SK-N-SH (cell line): ENCODE data around the gene TUT1. TPM values are rescaled to one million over a fixed set of nuclear protein-coding genes. Genes with fewer than 3 reads are reported as not detected.

Experiments
- CTCF ChIA-PET: fragments of 300-600, 350-600 bp; formaldehyde crosslinking; extraction: SDS; loops from one replicate; lab custom pipeline; 2021; lab: Yijun Ruan, JAX
- POLR2A ChIA-PET: fragments of 350-600 bp; sonication (Branson Sonifier 250); formaldehyde crosslinking; extraction: SDS; loops from one replicate; lab custom pipeline; 2020; ENCODE audit warnings: antibody characterized with exemption, inconsistent platforms; lab: Yijun Ruan, JAX
- DNase-seq: peaks from one replicate; pipeline ENCODE4 v3.0.0; 2012
- H2AFZ ChIP-seq: fragments of 200-600 bp; sonication (generic); 2 replicates; pipeline ENCODE4 v1.8.1; 2016; ENCODE audit warnings: antibody characterized with exemption, mild to moderate bottlenecking, low read depth
- H3F3A ChIP-seq: fragments of 200-600 bp; sonication (generic); replicated peaks from 2 replicates; pipeline ENCODE3; 2016; ENCODE audit warnings: antibody characterized with exemption, mild to moderate bottlenecking; ENCODE audit not compliant: insufficient read depth
- H3K27ac ChIP-seq, 2 experiments: fragments of 200-500 bp in 1 of 2; fragments of 200-600 bp in 1 of 2; sonication (Bioruptor generic) in 1 of 2; sonication (generic), shearing (Covaris generic) in 1 of 2; 2 replicates each; pipeline versions ENCODE4 v1.5.1 to v1.6.1; 2014 to 2016; ENCODE audit warnings: low read depth in 2 of 2, inconsistent platforms in 1 of 2, low read length in 1 of 2, mild to moderate bottlenecking in 1 of 2, mixed read lengths in 1 of 2
- H3K27me3 ChIP-seq: fragments of 200-600 bp; sonication (generic), shearing (Covaris generic); 2 replicates; pipeline ENCODE4 v1.6.1; 2016; ENCODE audit warnings: mixed run types; ENCODE audit not compliant: insufficient read depth
- H3K36me3 ChIP-seq, 2 experiments: fragments of 200-500 bp in 1 of 2; fragments of 200-600 bp in 1 of 2; sonication (Bioruptor generic) in 1 of 2; sonication (generic) in 1 of 2; replicated peaks in 1 of 2; 2 replicates each; pipeline versions ENCODE3 to v1.5.1; 2014 to 2016; ENCODE audit warnings: low read length in 1 of 2, mild to moderate bottlenecking in 1 of 2; ENCODE audit not compliant: insufficient read depth in 2 of 2, control insufficient read depth in 1 of 2
- H3K4me1 ChIP-seq, 2 experiments: fragments of 200-500 bp in 1 of 2; fragments of 200-600 bp in 1 of 2; sonication (Bioruptor generic) in 1 of 2; sonication (generic), shearing (Covaris generic) in 1 of 2; 2 replicates each; pipeline versions ENCODE4 v1.5.1 to v1.6.1; 2014 to 2016; ENCODE audit warnings: low read depth in 1 of 2, low read length in 1 of 2, mixed run types in 1 of 2; ENCODE audit not compliant: insufficient read depth in 2 of 2, control insufficient read depth in 1 of 2
- H3K4me2 ChIP-seq: fragments of 200-600 bp; sonication (generic), shearing (Covaris generic); 2 replicates; pipeline ENCODE4 v1.6.1; 2017; ENCODE audit warnings: mixed run types
- H3K4me3 ChIP-seq, 2 experiments: fragments of 200-500 bp in 1 of 2; fragments of 200-600 bp in 1 of 2; sonication (Bioruptor generic) in 1 of 2; sonication (generic), shearing (Covaris generic) in 1 of 2; 2 replicates each; pipeline versions ENCODE4 v1.5.1 to v1.8.1; 2014 to 2016; ENCODE audit warnings: low read depth in 2 of 2, inconsistent platforms in 1 of 2, low read length in 1 of 2, mild to moderate bottlenecking in 1 of 2, mixed read lengths in 1 of 2, moderate library complexity in 1 of 2
- H3K79me2 ChIP-seq: fragments of 200-600 bp; sonication (generic); 2 replicates; pipeline ENCODE4 v1.8.1; 2017; ENCODE audit warnings: mild to moderate bottlenecking; ENCODE audit not compliant: insufficient read depth
- H3K9ac ChIP-seq: fragments of 200-600 bp; sonication (generic); 2 replicates; pipeline ENCODE4 v1.6.1; 2017; ENCODE audit warnings: mixed run types
- H3K9me2 ChIP-seq: fragments of 200-600 bp; sonication (generic); 2 replicates; pipeline ENCODE4 v1.6.1; 2017; ENCODE audit warnings: mixed run types
- H3K9me3 ChIP-seq: fragments of 200-600 bp; sonication (generic); 2 replicates; pipeline ENCODE4 v1.6.1; 2017; ENCODE audit warnings: mixed run types, mild to moderate bottlenecking, moderate library complexity
- H4K20me1 ChIP-seq: fragments of 200-600 bp; sonication (generic); 2 replicates; pipeline ENCODE4 v1.6.1; 2017; ENCODE audit warnings: mild to moderate bottlenecking, mixed run types; ENCODE audit not compliant: insufficient read depth
- ELF1 ChIP-seq: IDR thresholded peaks from 2 replicates; pipeline ENCODE4 v1.4.0; 2012
- EZH2phosphoT487 ChIP-seq: fragments of 200-600 bp; sonication (generic); IDR thresholded peaks from 2 replicates; pipeline ENCODE4 v1.6.1; 2017; ENCODE audit warnings: low read depth, mixed run types, mild to moderate bottlenecking, antibody characterized with exemption, moderate library complexity, borderline replicate concordance
- FOSL2 ChIP-seq: IDR thresholded peaks from 2 replicates; pipeline ENCODE4 v1.4.0; 2012; ENCODE audit warnings: low read depth, mild to moderate bottlenecking, moderate library complexity, borderline replicate concordance
- FOXJ3 ChIP-seq: sonication (generic); formaldehyde crosslinking; IDR thresholded peaks from 2 replicates; pipeline ENCODE4 v1.5.1; 2020; ENCODE audit warnings: mild to moderate bottlenecking, missing genetic modification reagents
- GABPA ChIP-seq: IDR thresholded peaks from 2 replicates; pipeline ENCODE4 v1.4.0; 2012; ENCODE audit warnings: low read depth, mild to moderate bottlenecking
- MEF2A ChIP-seq: IDR thresholded peaks from 2 replicates; pipeline ENCODE4 v1.4.0; 2012; ENCODE audit warnings: low read depth, borderline replicate concordance
- MXI1 ChIP-seq: IDR thresholded peaks from 2 replicates; pipeline ENCODE4 v1.6.1; 2012; ENCODE audit warnings: mild to moderate bottlenecking, low read depth, low read length, improper control_type of control experiment
- NFIC ChIP-seq: IDR thresholded peaks from 2 replicates; pipeline ENCODE4 v1.4.0; 2012; ENCODE audit warnings: borderline replicate concordance
- POLR2AphosphoS5 ChIP-seq: IDR thresholded peaks from 2 replicates; pipeline ENCODE4 v1.6.1; 2012; ENCODE audit warnings: low read depth, low read length
- RCOR1 ChIP-seq: fragments of 150-350 bp; IDR thresholded peaks from 2 replicates; pipeline ENCODE4 v1.6.1; 2017; ENCODE audit warnings: antibody characterized with exemption, low read length
- RFX5 ChIP-seq: IDR thresholded peaks from 2 replicates; pipeline ENCODE4 v1.6.1; 2012; ENCODE audit warnings: mild to moderate bottlenecking, improper control_type of control experiment, low read length
- RXRA ChIP-seq: IDR thresholded peaks from 2 replicates; pipeline ENCODE4 v1.4.0; 2012; ENCODE audit warnings: low read depth, mild to moderate bottlenecking, borderline replicate concordance
- SIN3A ChIP-seq: IDR thresholded peaks from 2 replicates; pipeline ENCODE4 v1.6.1; 2012; ENCODE audit warnings: low read depth, mild to moderate bottlenecking, low read length, moderate library complexity, borderline replicate concordance
- SMC3 ChIP-seq: IDR thresholded peaks from 2 replicates; pipeline ENCODE4 v1.6.1; 2012; ENCODE audit warnings: low read depth, low read length, improper control_type of control experiment
- TAF1 ChIP-seq: IDR thresholded peaks from 2 replicates; pipeline ENCODE4 v1.6.1; 2012; ENCODE audit warnings: low read depth, mild to moderate bottlenecking, low read length, moderate library complexity, borderline replicate concordance
- TCF12 ChIP-seq: IDR thresholded peaks from 2 replicates; pipeline ENCODE4 v1.4.0; 2012
- WGBS: methylation state at CpG from one replicate; pipeline ENCODE4 v1.1.6; 2017; ENCODE audit warnings: low lambda C conversion rate; 5-methylcytosine and 5-hydroxymethylcytosine counted together
- polyA plus RNA-seq, 3 experiments: library from polyadenylated mRNA; depleted of rRNA; stranded (reverse); fragments of >200 nt; gene quantifications; 2 replicates each; pipeline ENCODE4 v1.2.3, GENCODE V29; 2012
- TF ChIP-seq, protein P1 (sequence below): IDR thresholded peaks from 2 replicates; pipeline ENCODE4 v1.6.1; 2012; ENCODE audit warnings: mild to moderate bottlenecking, low read depth, low read length, moderate library complexity
- TF ChIP-seq, protein P2 (sequence below): fragments of 150-350 bp; IDR thresholded peaks from 2 replicates; pipeline ENCODE4 v1.6.1; 2016; ENCODE audit warnings: mild to moderate bottlenecking, low read depth, low read length
- TF ChIP-seq, protein P3 (sequence below): fragments of 200-600 bp; sonication (generic); IDR thresholded peaks from 2 replicates; pipeline ENCODE4 v1.6.1; 2017; ENCODE audit warnings: antibody characterized with exemption, mild to moderate bottlenecking, moderate library complexity
- TF ChIP-seq, protein P4 (sequence below): fragments of 150-350 bp; IDR thresholded peaks from 2 replicates; pipeline ENCODE4 v1.6.1; 2017; ENCODE audit warnings: antibody characterized with exemption, low read length, low read depth, borderline replicate concordance

TUT1 gene
- polyA plus RNA-seq, 1 of the 3 experiments (the other 2 are of a cell fraction), result 27.3 TPM

DNA sequence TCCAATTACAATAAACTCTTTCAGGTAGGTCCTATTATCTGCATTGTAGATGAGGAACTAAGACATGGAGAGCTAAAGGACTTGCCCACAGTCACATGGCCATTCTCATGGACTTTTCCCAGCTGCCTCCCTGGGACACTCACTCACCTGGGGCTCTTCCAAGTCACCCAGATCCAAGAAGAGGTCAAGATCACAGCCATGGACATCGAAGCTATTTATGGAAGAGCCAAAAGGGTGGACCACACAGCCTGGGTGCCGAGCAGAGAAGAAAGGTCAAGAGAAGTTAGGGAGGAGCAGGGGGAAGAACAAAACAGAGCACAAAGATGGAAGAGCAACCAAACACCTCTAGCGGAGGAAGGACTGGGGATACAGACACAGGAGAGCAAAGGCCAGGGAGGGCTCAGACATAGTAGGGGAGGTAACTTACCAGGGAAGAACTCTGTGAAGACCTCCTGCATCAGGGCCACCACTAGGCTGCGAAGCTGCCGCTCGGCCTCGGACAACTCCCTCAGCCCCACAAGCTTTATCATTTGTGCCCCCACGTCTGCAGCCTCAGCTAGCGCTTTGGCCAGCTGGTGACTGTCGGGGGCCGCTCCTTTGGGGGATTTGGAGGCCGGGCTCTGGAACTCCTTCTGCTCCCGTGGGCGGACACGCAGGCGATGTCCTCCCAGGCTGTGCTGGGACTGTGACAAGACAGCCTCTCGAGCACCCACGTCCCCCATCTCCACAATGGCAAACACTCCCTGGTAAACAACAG, 10.2 kb downstream of the TUT1 start:
- Histone ChIP-seq H3K27me3 (no peaks in the 10 kb centered on the region), H3K9me3 (no peaks in the 10 kb centered on the region), H3K4me1 (no peaks in the 10 kb centered on the region), H3K36me3 (peaks cover 44 to 46% of the 10 kb centered on the region in 2 experiments), H3K27ac (no peak overlapping the region), H3K4me2 (no peak overlapping the region), H2AFZ (no peak overlapping the region), H3K9me2 (no peaks in the 10 kb centered on the region), H4K20me1 (no peaks in the 10 kb centered on the region)
- CTCF ChIA-PET, result interaction anchor here (1.0 to 1.1 kb wide), 2 partner anchors 9 to 113 kb away, joined by 3 read pairs; no protein-coding TSS in a partner anchor
- POLR2A ChIA-PET, result interaction anchor here (2.0 kb wide), 1 partner anchor 11 kb away, joined by 6 read pairs; the partner anchor contains the start of gene TUT1
- TF ChIP-seq, protein P1, sequence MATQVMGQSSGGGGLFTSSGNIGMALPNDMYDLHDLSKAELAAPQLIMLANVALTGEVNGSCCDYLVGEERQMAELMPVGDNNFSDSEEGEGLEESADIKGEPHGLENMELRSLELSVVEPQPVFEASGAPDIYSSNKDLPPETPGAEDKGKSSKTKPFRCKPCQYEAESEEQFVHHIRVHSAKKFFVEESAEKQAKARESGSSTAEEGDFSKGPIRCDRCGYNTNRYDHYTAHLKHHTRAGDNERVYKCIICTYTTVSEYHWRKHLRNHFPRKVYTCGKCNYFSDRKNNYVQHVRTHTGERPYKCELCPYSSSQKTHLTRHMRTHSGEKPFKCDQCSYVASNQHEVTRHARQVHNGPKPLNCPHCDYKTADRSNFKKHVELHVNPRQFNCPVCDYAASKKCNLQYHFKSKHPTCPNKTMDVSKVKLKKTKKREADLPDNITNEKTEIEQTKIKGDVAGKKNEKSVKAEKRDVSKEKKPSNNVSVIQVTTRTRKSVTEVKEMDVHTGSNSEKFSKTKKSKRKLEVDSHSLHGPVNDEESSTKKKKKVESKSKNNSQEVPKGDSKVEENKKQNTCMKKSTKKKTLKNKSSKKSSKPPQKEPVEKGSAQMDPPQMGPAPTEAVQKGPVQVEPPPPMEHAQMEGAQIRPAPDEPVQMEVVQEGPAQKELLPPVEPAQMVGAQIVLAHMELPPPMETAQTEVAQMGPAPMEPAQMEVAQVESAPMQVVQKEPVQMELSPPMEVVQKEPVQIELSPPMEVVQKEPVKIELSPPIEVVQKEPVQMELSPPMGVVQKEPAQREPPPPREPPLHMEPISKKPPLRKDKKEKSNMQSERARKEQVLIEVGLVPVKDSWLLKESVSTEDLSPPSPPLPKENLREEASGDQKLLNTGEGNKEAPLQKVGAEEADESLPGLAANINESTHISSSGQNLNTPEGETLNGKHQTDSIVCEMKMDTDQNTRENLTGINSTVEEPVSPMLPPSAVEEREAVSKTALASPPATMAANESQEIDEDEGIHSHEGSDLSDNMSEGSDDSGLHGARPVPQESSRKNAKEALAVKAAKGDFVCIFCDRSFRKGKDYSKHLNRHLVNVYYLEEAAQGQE, result no peak
- no peak for TF ChIP-seq POLR2AphosphoS5
- TF ChIP-seq TCF12, result no peak
- no peak for TF ChIP-seq SIN3A
- no peak for TF ChIP-seq RXRA
- no peak for TF ChIP-seq NFIC
- no peak for TF ChIP-seq MEF2A
- no peak for TF ChIP-seq RFX5
- no peak for TF ChIP-seq FOSL2
- no peak for TF ChIP-seq MXI1
- no peak for TF ChIP-seq ELF1
- no peak for TF ChIP-seq EZH2phosphoT487
- TF ChIP-seq SMC3, result no peak
- TF ChIP-seq, all 33 proteins: peak for 0
- WGBS, result 96% methylated on average over 12 of the region's 18 CpGs
- peaks cover 18% of the 10 kb centered on the region; the same call in 1 of the 2 replicates for H3K79me2 ChIP-seq
- no peak overlapping the region for H3K9ac ChIP-seq
- H3K4me3 ChIP-seq, result no peak overlapping the region
- DNase-seq, result no peak
- no peaks in the 10 kb centered on the region for H3F3A ChIP-seq

DNA sequence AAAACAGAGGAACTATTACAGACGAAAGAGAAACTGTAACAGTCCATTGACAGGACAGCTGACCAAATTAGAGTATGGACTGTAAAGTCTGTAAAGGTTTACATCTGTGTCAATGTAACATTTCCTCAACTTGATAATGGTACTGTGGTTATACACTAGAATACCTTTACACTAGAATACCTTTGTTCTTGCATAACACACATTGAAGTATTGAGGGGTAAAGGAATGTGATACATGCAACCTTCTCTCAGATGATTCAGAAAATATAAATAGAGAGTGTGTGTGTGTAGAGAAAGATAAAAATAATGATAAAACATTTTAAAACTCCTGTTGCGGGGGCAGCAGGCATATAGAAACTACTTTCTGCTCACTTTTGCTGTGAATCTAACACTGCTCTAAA, 12.1 kb downstream of the TUT1 start:
- no peaks in the 10 kb centered on the region for H3K9me3 ChIP-seq
- no peak overlapping the region for H2AFZ ChIP-seq
- no peak overlapping the region for H3K27ac ChIP-seq
- WGBS, result 94% methylated on average over 2 of the region's 2 CpGs
- no peaks in the 10 kb centered on the region for H3K27me3 ChIP-seq
- no peak overlapping the region for H3K4me2 ChIP-seq
- no peaks in the 10 kb centered on the region for H4K20me1 ChIP-seq
- no peak for DNase-seq
- CTCF ChIA-PET, result interaction anchor here (0.6 to 1.6 kb wide), 2 partner anchors 14 to 96 kb away, joined by 3 to 6 read pairs; no protein-coding TSS in a partner anchor
- POLR2A ChIA-PET, result no interaction called here
- H3K4me3 ChIP-seq, result no peak overlapping the region
- H3K9ac ChIP-seq, result no peak overlapping the region
- H3F3A ChIP-seq, result no peaks in the 10 kb centered on the region
- peaks cover 32 to 46% of the 10 kb centered on the region in 2 experiments for H3K36me3 ChIP-seq
- H3K4me1 ChIP-seq, result peaks cover 8% of the 10 kb centered on the region in 2 experiments; a peak in 1 of 4 replicates
- H3K79me2 ChIP-seq, result peaks cover 33% of the 10 kb centered on the region
- no peaks in the 10 kb centered on the region for H3K9me2 ChIP-seq
- TF ChIP-seq SMC3 (no peak), ELF1 (no peak), RCOR1 (no peak), MXI1 (no peak), TAF1 (no peak), FOXJ3 (CRISPR knock-in tag) (no peak), EZH2phosphoT487 (no peak), TCF12 (no peak), GABPA (no peak)
- TF ChIP-seq, protein P2, sequence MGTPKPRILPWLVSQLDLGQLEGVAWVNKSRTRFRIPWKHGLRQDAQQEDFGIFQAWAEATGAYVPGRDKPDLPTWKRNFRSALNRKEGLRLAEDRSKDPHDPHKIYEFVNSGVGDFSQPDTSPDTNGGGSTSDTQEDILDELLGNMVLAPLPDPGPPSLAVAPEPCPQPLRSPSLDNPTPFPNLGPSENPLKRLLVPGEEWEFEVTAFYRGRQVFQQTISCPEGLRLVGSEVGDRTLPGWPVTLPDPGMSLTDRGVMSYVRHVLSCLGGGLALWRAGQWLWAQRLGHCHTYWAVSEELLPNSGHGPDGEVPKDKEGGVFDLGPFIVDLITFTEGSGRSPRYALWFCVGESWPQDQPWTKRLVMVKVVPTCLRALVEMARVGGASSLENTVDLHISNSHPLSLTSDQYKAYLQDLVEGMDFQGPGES, result no peak
- TF ChIP-seq, protein P3, sequence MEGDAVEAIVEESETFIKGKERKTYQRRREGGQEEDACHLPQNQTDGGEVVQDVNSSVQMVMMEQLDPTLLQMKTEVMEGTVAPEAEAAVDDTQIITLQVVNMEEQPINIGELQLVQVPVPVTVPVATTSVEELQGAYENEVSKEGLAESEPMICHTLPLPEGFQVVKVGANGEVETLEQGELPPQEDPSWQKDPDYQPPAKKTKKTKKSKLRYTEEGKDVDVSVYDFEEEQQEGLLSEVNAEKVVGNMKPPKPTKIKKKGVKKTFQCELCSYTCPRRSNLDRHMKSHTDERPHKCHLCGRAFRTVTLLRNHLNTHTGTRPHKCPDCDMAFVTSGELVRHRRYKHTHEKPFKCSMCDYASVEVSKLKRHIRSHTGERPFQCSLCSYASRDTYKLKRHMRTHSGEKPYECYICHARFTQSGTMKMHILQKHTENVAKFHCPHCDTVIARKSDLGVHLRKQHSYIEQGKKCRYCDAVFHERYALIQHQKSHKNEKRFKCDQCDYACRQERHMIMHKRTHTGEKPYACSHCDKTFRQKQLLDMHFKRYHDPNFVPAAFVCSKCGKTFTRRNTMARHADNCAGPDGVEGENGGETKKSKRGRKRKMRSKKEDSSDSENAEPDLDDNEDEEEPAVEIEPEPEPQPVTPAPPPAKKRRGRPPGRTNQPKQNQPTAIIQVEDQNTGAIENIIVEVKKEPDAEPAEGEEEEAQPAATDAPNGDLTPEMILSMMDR, result no peak
- TF ChIP-seq, protein P4, sequence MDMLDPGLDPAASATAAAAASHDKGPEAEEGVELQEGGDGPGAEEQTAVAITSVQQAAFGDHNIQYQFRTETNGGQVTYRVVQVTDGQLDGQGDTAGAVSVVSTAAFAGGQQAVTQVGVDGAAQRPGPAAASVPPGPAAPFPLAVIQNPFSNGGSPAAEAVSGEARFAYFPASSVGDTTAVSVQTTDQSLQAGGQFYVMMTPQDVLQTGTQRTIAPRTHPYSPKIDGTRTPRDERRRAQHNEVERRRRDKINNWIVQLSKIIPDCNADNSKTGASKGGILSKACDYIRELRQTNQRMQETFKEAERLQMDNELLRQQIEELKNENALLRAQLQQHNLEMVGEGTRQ, result no peak
